ENCODE measurements around the gene RPS3. TPM values are rescaled to one million over a fixed set of nuclear protein-coding genes. Genes with fewer than 3 reads are reported as not detected.

Gene RPS3
- total RNA-seq, 1 donor from 2014 or later = 1,962 TPM

DNA sequence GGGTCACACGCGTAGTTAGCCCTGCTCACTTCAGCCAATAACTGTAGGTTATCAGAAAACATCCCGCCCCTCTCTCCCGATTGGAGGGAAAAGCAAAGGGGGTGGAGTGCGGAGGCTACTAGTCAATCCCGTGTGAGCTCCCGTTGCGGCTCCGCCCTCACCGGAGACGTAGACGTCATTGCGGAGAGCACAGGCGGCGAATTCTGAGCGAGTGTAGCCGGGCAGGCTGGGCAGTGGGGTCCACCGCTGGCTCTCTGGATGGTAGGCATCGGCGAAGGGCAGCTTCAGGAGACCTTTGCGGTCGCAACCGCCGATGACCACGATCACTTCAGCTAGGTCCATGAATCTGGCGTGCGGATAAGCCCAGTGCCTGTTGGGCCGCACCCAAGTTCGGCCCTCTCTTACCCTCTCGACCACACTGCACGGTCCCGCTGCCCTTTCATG lies 29.0 kb downstream of the RPS3 start:
- Mint-ChIP-seq H3K4me3 (no peak overlapping the region), H3K9me3 (peaks cover 12% of the 10 kb centered on the region), H3K27ac (no peak overlapping the region), H3K36me3 (peaks cover 11% of the 10 kb centered on the region), H3K4me1 (peaks cover 48% of the 10 kb centered on the region), H3K27me3 (ENCODE audit: insufficient read depth, low read depth) (peaks cover 38% of the 10 kb centered on the region)
- TF ChIP-seq EZH2phosphoT487 (IDR thresholded peaks at IDR 0.05) = no peak
- TF ChIP-seq, protein P1, sequence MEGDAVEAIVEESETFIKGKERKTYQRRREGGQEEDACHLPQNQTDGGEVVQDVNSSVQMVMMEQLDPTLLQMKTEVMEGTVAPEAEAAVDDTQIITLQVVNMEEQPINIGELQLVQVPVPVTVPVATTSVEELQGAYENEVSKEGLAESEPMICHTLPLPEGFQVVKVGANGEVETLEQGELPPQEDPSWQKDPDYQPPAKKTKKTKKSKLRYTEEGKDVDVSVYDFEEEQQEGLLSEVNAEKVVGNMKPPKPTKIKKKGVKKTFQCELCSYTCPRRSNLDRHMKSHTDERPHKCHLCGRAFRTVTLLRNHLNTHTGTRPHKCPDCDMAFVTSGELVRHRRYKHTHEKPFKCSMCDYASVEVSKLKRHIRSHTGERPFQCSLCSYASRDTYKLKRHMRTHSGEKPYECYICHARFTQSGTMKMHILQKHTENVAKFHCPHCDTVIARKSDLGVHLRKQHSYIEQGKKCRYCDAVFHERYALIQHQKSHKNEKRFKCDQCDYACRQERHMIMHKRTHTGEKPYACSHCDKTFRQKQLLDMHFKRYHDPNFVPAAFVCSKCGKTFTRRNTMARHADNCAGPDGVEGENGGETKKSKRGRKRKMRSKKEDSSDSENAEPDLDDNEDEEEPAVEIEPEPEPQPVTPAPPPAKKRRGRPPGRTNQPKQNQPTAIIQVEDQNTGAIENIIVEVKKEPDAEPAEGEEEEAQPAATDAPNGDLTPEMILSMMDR (IDR thresholded peaks at IDR 0.05) = no peak
- TF ChIP-seq EZH2 (IDR thresholded peaks at IDR 0.05) = no peak
- H3K4me2 ChIP-seq = no peak overlapping the region
- peaks cover 68% of the 10 kb centered on the region for H3K27me3 ChIP-seq
- no peak overlapping the region for H3K9ac ChIP-seq
- peak; percentile 76 for DNase-seq (ENCODE audit: low spot score)
- H3K27ac ChIP-seq = no peak overlapping the region
- H3K4me3 ChIP-seq = no peak overlapping the region
- H4K20me1 ChIP-seq (ENCODE audit: low read depth) = peaks cover 39% of the 10 kb centered on the region
- no peak overlapping the region for H2AFZ ChIP-seq (replicated peaks)
- H3K4me1 ChIP-seq = peaks cover 34% of the 10 kb centered on the region
- H3K79me2 ChIP-seq (ENCODE audit: low read depth) = no peaks in the 10 kb centered on the region
- peaks cover 62% of the 10 kb centered on the region for H3F3A ChIP-seq (ENCODE audit: low read depth)
- no peaks in the 10 kb centered on the region for H3K36me3 ChIP-seq
- peaks cover 9% of the 10 kb centered on the region for H3K9me3 ChIP-seq (ENCODE audit: low read depth)

- Mint-ChIP-seq H3K4me3 (peak overlapping the region; percentile 84), H3K4me1 (peaks cover 45% of the 10 kb centered on the region), H3K27ac (peak overlapping the region; percentile 59), H3K36me3 (peaks cover 11% of the 10 kb centered on the region), H3K9me3 (peaks cover 12% of the 10 kb centered on the region), H3K27me3 (ENCODE audit: insufficient read depth, low read depth) (peaks cover 38% of the 10 kb centered on the region)
- H3K9ac ChIP-seq = no peak overlapping the region
- peaks cover 9% of the 10 kb centered on the region for H3K9me3 ChIP-seq (ENCODE audit: low read depth)
- peaks cover 37% of the 10 kb centered on the region for H4K20me1 ChIP-seq (ENCODE audit: low read depth)
- no peak overlapping the region for H3K4me2 ChIP-seq
- TF ChIP-seq, protein P1 (IDR thresholded peaks at IDR 0.05) = no peak
- TF ChIP-seq EZH2phosphoT487 (IDR thresholded peaks at IDR 0.05) = no peak
- peaks cover 73% of the 10 kb centered on the region for H3K27me3 ChIP-seq
- peaks cover 59% of the 10 kb centered on the region for H3F3A ChIP-seq (ENCODE audit: low read depth)
- no peak overlapping the region for H3K4me3 ChIP-seq
- H2AFZ ChIP-seq (replicated peaks) = no peak overlapping the region
- DNase-seq (ENCODE audit: low spot score) = no peak
- H3K79me2 ChIP-seq (ENCODE audit: low read depth) = no peaks in the 10 kb centered on the region
- H3K4me1 ChIP-seq = peaks cover 33% of the 10 kb centered on the region
- no peak overlapping the region for H3K27ac ChIP-seq
- H3K36me3 ChIP-seq = no peaks in the 10 kb centered on the region
Observed at GRCh38 chr11:75428989-75429640, 29.8 kb downstream of the RPS3 start.

GRCh38 chr11:75429641-75429901 lies 30.3 kb downstream of the RPS3 start:
- H3F3A ChIP-seq (ENCODE audit: low read depth) = peaks cover 54% of the 10 kb centered on the region
- H3K4me1 ChIP-seq = peaks cover 29% of the 10 kb centered on the region
- Mint-ChIP-seq H3K27ac (peak overlapping the region; percentile 59), H3K9me3 (peaks cover 12% of the 10 kb centered on the region), H3K36me3 (peaks cover 9% of the 10 kb centered on the region), H3K4me1 (peaks cover 41% of the 10 kb centered on the region), H3K27me3 (ENCODE audit: insufficient read depth, low read depth) (peaks cover 38% of the 10 kb centered on the region), H3K4me3 (peak overlapping the region; percentile 84)
- H3K27me3 ChIP-seq = peaks cover 73% of the 10 kb centered on the region
- H3K27ac ChIP-seq = no peak overlapping the region
- no peak for DNase-seq (ENCODE audit: low spot score)
- TF ChIP-seq, protein P1 (IDR thresholded peaks at IDR 0.05) = peak; percentile 17
- TF ChIP-seq EZH2 (IDR thresholded peaks at IDR 0.05) = no peak
- H3K4me2 ChIP-seq = no peak overlapping the region
- H3K4me3 ChIP-seq = no peak overlapping the region
- no peaks in the 10 kb centered on the region for H3K79me2 ChIP-seq (ENCODE audit: low read depth)
- H4K20me1 ChIP-seq (ENCODE audit: low read depth) = peaks cover 32% of the 10 kb centered on the region
- H3K9ac ChIP-seq = no peak overlapping the region
- peak overlapping the region; percentile 57 for H2AFZ ChIP-seq (replicated peaks)
- no peaks in the 10 kb centered on the region for H3K36me3 ChIP-seq
- peaks cover 9% of the 10 kb centered on the region for H3K9me3 ChIP-seq (ENCODE audit: low read depth)

Measured in neural progenitor cell (in vitro differentiated cells).